Measurements from ENCODE around the gene MMP25. TPM values are rescaled to one million over a fixed set of nuclear protein-coding genes. Genes with fewer than 3 reads are reported as not detected.
"Not testable (repeated sequence)": the region's sequence is repeated elsewhere in the genome, so short reads cannot be mapped to it uniquely, and the experiment has no call there.

Gene MMP25
- total RNA-seq, 4 donors from 2014 or later, result under 0.01 to 4.5 (median 0.12) TPM

- peaks cover 0 to 21% (median 2%) of the 10 kb centered on the region in 4 donors for H3K36me3 ChIP-seq
- H3K27ac ChIP-seq (replicated peaks in 1 of 4), result peak overlapping the region in 2 of 4 donors; percentile 56 to 65
- no peaks in the 10 kb centered on the region for H3K27me3 ChIP-seq
- no CpG with 5 or more reads among the region's 7 CpGs for WGBS
- DNase-seq (ENCODE audit: extremely low spot score), result no peak
- peak overlapping the region; percentile 43 to 54 (median 44) for H3K4me3 ChIP-seq
- H3K9me3 ChIP-seq, result no peaks in the 10 kb centered on the region
- peaks cover 8 to 27% (median 24%) of the 10 kb centered on the region in 4 donors for H3K4me1 ChIP-seq
- TF ChIP-seq POLR2A (IDR thresholded peaks at IDR 0.05; ENCODE audit: low read depth) (no peak), POLR2AphosphoS5 (IDR thresholded peaks at IDR 0.05) (no peak), EP300 (IDR thresholded peaks at IDR 0.05) (no peak), CTCF (IDR thresholded peaks at IDR 0.05) (no peak)
- intact Hi-C loops (cut with DNase I), result no loop called here
Observed at GRCh38 chr16:3066440-3066748, 20.0 kb downstream of the MMP25 start.

- WGBS, result 71% methylated on average over 3 of the region's 4 CpGs
- Histone ChIP-seq H3K27ac (replicated peaks in 1 of 4) (no peak overlapping the region), H3K4me3 (no peak overlapping the region), H3K4me1 (peaks cover 8 to 27% (median 24%) of the 10 kb centered on the region in 4 donors), H3K9me3 (no peaks in the 10 kb centered on the region), H3K36me3 (peaks cover 0 to 21% (median 2%) of the 10 kb centered on the region in 4 donors), H3K27me3 (no peaks in the 10 kb centered on the region)
- intact Hi-C loops (cut with DNase I), result no loop called here
- TF ChIP-seq POLR2A (IDR thresholded peaks at IDR 0.05; ENCODE audit: low read depth) (no peak), EP300 (IDR thresholded peaks at IDR 0.05) (no peak), POLR2AphosphoS5 (IDR thresholded peaks at IDR 0.05) (no peak), CTCF (IDR thresholded peaks at IDR 0.05) (no peak)
- DNase-seq (ENCODE audit: extremely low spot score), result no peak
Observed at GRCh38 chr16:3068487-3068886, 22.1 kb downstream of the MMP25 start.

GRCh38 chr16:3069146-3069545 is 22.8 kb downstream of the MMP25 start:
- H3K9me3 ChIP-seq; intact Hi-C loops (cut with DNase I); H3K27ac ChIP-seq (replicated peaks in 1 of 4); H3K27me3 ChIP-seq; H3K4me3 ChIP-seq; DNase-seq (ENCODE audit: extremely low spot score): not testable (repeated sequence)
- peaks cover 0 to 21% (median 2%) of the 10 kb centered on the region in 4 donors for H3K36me3 ChIP-seq
- WGBS, result 82% methylated on average over 10 of the region's 11 CpGs
- H3K4me1 ChIP-seq, result peaks cover 8 to 27% (median 24%) of the 10 kb centered on the region in 4 donors

GRCh38 chr16:3070608-3071111 is 24.3 kb downstream of the MMP25 start:
- no peaks in the 10 kb centered on the region for H3K9me3 ChIP-seq
- 92% methylated on average over 8 of the region's 9 CpGs for WGBS
- peaks cover 0 to 10% (median 0%) of the 10 kb centered on the region in 4 donors for H3K27me3 ChIP-seq
- peaks cover 3 to 22% (median 13%) of the 10 kb centered on the region in 4 donors for H3K4me1 ChIP-seq
- H3K4me3 ChIP-seq, result no peak overlapping the region
- intact Hi-C loops (cut with DNase I), result no loop called here
- TF ChIP-seq POLR2A (IDR thresholded peaks at IDR 0.05; ENCODE audit: low read depth) (no peak), POLR2AphosphoS5 (IDR thresholded peaks at IDR 0.05) (no peak), CTCF (IDR thresholded peaks at IDR 0.05) (no peak), EP300 (IDR thresholded peaks at IDR 0.05) (no peak)
- no peak overlapping the region for H3K27ac ChIP-seq (replicated peaks in 1 of 4)
- no peak for DNase-seq (ENCODE audit: extremely low spot score)
- H3K36me3 ChIP-seq, result peaks cover 0 to 21% (median 2%) of the 10 kb centered on the region in 4 donors

- Histone ChIP-seq H3K4me1 (peaks cover 1 to 16% (median 4%) of the 10 kb centered on the region in 4 donors), H3K36me3 (peaks cover 0 to 21% (median 2%) of the 10 kb centered on the region in 4 donors), H3K27ac (replicated peaks in 1 of 4) (no peak overlapping the region), H3K9me3 (no peaks in the 10 kb centered on the region), H3K27me3 (peaks cover 0 to 10% (median 0%) of the 10 kb centered on the region in 4 donors), H3K4me3 (no peak overlapping the region)
- whole genome bisulfite sequencing, result 91% methylated on average over 7 of the region's 7 CpGs
- intact Hi-C loops (cut with DNase I), result no loop called here
- TF ChIP-seq POLR2A (IDR thresholded peaks at IDR 0.05; ENCODE audit: low read depth), result no peak
- no peak for TF ChIP-seq POLR2AphosphoS5 (IDR thresholded peaks at IDR 0.05)
- TF ChIP-seq CTCF (IDR thresholded peaks at IDR 0.05), result no peak
- TF ChIP-seq EP300 (IDR thresholded peaks at IDR 0.05), result no peak
- DNase-seq (ENCODE audit: extremely low spot score), result no peak
Observed at GRCh38 chr16:3071655-3072054, 25.3 kb downstream of the MMP25 start.

GRCh38 chr16:3072148-3072547 is 25.8 kb downstream of the MMP25 start:
- not testable (repeated sequence) for DNase-seq (ENCODE audit: extremely low spot score)
- 81% methylated on average over 4 of the region's 4 CpGs for WGBS
- H3K36me3 ChIP-seq, result peaks cover 0 to 25% (median 2%) of the 10 kb centered on the region in 4 donors

GRCh38 chr16:3072576-3073263 is 26.4 kb downstream of the MMP25 start:
- peaks cover 0 to 13% (median 4%) of the 10 kb centered on the region in 4 donors for H3K4me1 ChIP-seq
- DNase-seq (ENCODE audit: extremely low spot score); intact Hi-C loops (cut with DNase I); H3K27me3 ChIP-seq; H3K27ac ChIP-seq (replicated peaks in 1 of 4); H3K9me3 ChIP-seq; H3K4me3 ChIP-seq: not testable (repeated sequence)
- peaks cover 0 to 28% (median 2%) of the 10 kb centered on the region in 4 donors for H3K36me3 ChIP-seq
- WGBS, result 50% methylated on average over 3 of the region's 18 CpGs

More at GRCh38 chr16:3072148-3072547, 25.8 kb downstream of the MMP25 start:
- H3K27me3 ChIP-seq; H3K9me3 ChIP-seq; H3K27ac ChIP-seq (replicated peaks in 1 of 4); H3K4me3 ChIP-seq; intact Hi-C loops (cut with DNase I): not testable (repeated sequence)
- H3K4me1 ChIP-seq, result peaks cover 0 to 13% (median 4%) of the 10 kb centered on the region in 4 donors
